Activated gamma-delta T cell treated with Interleukin-2 at 50 U/mL for 16 hours (primary cell): ENCODE data around the gene SHLD1.
A peak's percentile ranks its signal among the peaks of the same experiment; 100 is the strongest.
"Not testable (repeated sequence)": the region's sequence is repeated elsewhere in the genome, so short reads cannot be mapped to it uniquely, and the experiment has no call there.

Source experiments
- DNase-seq: peaks from one replicate; pipeline ENCODE4 v3.0.0-alpha.2; 2020

The SHLD1 gene

DNA sequence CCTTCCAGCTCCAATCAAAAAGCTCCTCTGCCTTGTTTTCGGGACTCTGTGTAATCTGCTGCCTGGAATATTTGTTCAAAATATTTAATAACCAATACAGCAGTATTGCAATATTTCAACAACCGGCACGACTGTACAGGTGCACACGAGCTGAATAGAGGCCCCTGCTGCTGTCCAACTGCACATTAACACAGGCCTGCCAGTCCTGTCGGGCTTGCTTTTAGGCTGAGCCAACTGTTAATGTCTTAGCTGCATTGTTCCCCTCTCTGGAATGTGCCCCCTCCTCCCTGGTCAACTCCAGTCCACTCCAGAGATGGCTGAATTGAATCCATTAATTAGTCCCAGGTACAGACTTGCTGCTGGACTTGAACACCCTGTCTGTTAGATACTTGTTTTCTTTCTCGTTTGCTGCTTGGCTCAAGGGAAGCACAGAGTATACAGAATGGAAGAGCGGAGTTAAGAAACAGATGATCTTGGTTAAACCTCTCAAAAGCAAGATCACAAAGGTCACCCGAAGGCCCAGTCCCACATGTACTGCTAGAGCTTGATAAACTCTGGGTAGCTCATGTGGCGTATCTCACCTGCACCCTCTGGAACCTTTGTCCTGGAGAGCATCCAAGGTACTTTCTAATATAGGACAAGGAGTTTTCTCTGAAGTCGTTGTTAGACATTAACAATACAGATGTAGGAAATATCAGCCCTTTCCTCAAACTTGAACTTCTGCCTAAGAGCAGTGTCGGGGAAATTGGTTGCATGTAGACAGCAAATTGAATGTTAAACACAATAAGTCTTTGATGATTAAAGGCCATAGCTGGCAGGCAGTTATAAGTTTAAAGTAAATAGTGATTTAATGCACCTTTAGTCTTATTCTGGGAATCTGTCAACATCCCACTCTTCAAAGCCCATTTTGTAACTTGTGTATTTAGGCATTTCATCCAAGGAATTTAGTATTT is 31.9 kb downstream of the SHLD1 start:
- no peak for DNase-seq

DNA sequence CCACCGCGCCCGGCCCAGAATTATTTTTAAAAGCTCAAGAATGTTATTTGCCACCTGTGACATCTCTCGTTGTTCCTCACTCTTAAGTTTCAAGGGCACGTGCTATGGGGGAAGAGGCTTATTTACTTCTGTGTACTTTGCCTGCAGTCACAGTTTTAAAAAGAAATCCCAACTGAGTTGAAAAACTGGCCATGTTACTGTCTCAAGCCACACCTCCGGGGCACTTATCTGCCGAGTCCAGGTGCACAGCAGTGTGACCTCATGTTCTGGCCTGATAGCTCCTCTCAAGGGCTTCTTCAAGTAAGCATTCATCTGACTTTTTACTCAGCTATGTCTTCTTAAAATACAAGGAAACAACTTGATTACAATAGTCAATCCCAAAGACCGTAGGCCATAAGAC is 34.5 kb downstream of the SHLD1 start:
- DNase-seq = no peak

DNA sequence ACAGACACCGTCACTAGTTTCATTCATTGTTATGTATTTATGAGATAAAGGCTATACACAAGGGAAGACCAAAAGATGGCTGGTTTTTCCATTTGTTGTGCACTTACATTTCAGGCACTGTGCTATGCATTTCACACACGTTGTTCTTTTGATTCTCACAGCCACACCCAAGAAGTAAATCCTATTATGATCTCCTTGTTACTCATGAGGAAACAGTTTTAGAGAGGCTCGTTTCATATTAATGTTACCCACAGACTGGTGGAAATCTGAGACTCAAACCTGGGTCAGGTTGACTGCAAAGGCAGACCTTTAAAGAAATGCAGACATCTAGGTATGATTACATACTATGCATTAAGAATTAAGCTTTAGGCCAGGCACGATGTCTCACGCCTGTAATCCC is 34.9 kb downstream of the SHLD1 start:
- no peak for DNase-seq

DNA sequence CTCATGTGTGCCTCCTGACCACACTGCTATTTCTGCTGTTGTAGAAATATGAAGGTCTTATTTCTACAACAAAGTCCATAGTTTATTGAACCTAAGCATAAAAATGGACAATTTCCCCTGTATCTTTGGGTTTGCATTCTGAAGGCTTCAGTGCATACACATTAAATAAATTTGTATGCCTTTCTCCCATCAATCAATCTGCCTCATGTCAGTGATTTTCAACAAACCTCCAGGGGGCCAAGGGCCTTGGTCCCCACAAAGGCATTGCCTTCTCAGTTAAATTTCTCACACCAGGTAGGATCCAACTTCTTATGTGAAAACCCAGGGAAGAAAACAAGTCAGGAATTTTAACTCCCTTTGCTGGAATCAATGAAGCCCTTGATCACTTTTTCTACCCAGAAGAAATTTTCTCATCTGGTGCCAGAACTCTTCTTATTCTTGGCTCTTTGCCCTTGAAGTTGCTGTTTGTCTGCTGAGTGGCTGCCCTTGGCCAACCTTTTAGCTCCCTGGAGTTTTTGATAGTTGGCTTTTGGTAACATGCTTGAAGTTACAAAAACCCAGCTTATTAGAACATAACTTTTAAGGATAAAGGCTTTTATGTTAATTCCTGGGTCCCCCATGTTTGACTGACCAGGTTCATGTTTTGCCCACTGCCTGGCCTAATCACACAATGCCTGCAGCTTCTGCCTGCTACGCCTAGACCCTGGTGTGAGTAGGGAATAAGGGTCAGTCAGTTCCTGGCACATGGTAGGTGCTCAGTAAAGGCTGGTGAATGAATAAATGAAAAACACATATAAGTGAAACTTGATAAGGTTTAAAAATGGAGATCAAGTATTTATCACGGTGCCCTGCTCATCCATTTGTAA is 37.0 kb downstream of the SHLD1 start:
- no peak for DNase-seq

DNA sequence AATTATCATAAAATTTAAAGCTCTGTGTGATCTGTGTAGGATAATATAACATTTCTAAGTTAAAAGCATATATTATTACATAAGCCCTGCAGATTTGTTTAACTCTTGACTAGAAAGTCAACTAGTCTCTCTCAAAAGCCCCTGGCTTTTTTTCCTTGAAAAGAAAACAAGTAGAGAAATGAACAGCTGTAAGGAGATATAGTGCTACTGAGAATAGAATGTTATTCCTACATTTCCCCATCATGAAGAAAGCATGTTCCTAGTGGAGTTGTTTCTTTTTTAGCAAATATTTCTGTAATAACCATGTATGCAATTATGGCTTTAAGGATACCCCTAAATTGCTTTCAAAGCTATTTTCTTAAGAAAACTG is 37.6 kb downstream of the SHLD1 start:
- no peak for DNase-seq

DNA sequence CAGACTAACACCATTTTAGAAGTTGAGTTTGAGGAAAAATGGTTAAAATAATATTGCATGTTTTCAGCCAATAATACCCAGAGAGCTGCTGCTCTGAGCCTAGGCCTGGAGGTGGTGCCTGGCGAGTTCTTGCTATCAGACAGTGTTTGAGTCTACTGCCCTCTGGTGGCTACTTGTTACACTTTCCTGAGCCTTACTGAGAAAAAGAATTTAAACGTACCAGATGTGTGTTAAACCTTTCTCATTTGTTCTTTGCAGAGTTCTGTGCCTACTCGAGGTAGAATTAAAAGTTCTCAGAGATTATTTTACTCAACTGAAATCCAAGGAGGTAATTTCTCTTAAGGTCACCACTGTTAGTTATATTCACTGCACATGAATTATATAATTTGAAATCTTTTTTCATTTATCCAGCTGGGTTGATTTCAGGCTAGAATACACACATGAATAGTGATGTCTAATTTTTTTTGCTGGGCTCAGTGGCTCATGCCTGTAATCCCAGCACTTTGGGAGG is 38.2 kb downstream of the SHLD1 start:
- DNase-seq = peak; percentile 78

DNA sequence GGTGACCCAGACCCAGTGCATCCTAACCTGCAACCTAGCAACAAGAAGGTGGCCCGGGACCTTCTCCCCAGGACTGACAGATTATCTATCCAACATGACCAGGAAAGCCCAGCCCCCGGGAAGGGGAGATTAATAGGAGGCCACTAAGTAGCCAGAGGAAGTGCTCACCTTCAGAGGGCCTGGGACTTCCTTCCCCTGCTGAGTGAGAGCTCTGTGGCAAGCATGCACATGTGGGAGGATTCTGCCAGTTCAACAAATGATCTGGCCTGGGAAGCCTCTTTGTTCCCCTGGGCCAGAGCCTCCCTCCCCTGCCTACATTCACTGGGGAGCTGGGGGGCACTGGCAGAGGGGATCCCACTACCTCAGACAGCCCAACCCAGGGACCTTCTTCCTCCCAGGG is 39.6 kb downstream of the SHLD1 start:
- DNase-seq = no peak

DNA sequence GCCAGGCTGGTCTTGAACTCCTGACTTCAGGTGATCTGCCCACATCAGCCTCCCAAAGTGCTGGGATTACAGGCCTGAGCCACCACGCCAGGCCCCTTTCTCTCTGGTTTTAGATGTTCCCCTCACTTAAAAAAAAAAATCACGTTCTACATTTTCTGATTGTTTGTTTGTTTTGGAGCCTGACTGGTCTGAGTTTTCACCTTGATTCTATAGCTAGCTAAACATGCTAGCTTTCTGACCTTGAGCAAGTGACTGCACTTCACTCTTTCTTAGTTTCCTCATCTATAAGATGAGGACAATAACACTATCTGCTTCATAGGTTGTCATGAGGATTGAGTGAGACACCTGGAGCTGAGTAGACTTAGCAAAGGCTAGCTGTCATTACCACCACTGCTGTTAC is 43.7 kb downstream of the SHLD1 start:
- DNase-seq = no peak

DNA sequence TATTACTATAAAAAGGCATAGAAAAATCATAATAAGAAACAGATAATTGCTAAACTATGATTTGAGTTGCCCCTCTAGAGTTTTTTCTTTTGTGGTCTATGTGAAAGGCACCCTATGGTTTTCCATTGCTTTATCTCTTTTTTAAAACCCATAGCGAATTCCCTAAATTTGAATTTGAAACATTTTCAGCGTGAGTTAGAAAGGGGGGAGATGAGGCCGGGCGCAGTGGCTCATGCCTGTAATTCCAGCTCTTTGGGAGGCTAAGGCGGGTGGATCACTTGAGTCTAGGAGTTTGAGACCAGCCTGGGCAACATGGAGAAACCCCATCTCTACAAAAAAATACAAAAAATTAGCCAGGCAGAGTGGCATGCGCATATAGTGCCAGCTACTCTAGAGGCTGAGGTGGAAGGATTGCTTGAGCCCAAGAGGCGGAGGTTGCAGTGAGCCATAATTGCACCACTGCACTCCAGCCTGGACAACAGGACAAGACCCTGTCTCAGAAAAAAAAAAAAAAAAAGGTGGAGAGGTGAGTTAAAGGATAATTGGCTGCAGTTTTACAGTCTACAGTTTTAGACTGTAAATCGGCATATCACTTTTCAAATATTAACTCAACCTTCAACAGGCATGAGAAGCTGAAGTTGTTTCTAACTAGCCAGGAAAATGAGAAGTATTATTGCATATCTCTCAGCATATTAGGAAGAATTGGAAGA is 46.3 kb downstream of the SHLD1 start:
- DNase-seq = no peak

DNA sequence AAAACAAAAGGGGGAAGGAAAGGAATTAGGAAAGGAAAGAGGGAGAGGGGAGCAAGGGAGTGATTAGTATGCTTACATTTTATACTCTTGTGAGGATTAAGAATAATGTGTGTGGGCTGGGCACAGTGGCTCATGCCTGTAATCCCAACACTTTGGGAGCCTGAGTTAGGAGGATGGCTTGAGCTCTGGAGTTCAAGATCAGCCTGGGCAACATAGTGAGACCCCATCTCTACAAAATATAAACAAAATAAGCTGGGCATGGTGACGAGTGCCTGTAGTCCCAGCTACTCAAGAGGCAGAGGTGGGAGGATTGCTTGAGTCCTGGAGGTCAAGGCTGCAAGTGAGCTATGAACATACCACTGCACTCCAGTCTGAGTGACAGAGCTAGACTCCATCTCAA is 47.0 kb downstream of the SHLD1 start:
- no peak for DNase-seq

DNA sequence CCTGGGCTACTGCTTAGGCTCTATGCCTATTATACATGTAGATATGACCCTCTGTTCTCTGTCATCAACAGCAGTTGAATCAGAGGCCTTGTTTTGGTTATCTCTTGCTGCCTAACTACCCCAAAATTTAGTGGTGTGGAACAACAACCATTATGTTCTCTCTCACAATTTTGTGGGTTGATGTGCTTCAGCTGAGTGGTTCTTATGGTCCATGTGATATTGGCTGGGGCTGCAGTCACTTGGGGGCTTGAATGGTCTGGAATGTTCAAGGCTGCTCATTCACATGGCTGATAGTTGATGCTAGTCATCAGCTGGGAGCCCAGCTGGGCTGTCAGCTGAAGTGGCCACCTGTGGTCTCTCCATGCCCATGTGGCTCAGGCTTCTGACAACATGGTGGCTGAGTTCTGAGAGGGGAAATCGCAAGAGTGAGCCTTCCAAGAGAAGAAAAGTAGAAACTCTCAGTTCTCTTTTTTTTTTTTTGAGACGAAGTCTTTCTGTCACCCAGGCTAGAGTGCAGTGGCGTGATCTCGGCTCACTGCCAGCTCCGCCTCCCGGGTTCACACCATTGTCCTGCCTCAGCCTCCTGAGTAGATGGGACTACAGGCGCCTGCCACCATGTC is 47.8 kb downstream of the SHLD1 start:
- no peak for DNase-seq

DNA sequence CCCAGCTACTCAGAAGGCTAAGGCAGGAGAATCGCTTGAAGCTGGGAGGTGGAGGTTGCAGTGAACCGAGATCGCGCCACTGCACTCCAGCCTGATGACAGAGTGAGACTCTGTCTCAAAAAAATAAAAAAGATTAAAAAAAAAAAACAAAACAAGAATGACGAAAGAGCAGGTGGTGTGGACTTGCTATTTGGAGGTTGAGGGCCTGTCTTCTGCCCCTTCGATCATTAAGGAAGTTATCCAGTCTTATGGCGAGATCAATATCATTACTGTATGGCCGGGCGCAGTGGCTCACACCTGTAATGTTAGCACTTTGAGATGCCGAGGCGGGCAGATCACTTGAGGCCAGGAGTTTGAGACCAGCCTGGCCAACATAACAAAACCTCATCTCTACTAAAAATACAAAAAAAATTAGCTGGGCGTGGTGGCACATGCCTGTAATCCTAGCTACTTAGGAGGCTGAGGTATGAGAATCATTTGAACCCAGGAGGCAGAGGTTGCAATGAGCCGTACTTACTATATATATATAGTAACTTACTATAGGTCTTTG is 53.6 kb downstream of the SHLD1 start:
- not testable (repeated sequence) for DNase-seq

DNA sequence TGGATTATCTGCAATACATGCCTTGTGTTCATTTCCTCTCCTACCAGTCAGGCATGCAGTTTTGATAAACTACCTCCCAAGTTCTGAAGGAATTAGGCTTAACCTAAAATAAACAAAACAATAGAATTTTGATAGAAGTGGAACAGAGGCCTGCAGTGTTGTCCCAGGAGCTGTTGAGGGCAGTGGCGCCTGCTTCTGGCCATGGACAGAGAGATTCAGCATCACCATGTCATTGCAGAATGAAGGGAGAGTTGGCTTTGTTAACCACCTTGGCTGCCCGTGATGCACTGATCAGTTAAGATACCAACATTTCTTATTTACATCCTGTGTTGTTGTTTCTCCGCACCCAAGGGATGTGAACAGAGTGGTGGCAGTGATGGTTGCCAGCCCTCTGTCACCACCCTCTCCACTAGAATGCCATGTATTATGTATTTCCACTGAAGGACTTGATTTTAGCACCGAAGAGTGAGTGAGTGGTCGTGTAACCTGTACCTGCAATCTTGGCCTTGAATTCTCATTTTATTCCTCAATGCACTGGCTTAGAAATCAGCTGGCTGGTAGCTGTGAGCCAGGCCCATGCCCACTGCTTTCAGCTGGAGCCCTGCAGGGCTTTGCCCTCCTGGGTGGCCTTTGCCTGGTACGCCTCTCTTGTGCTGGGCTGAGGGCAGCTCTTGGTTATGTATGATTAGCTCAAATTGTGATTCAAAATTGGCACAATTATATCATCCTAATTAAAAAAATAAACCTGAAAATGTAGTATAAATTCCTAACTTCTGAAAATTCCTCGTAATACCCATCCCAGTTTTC is 56.5 kb downstream of the SHLD1 start:
- no peak for DNase-seq

DNA sequence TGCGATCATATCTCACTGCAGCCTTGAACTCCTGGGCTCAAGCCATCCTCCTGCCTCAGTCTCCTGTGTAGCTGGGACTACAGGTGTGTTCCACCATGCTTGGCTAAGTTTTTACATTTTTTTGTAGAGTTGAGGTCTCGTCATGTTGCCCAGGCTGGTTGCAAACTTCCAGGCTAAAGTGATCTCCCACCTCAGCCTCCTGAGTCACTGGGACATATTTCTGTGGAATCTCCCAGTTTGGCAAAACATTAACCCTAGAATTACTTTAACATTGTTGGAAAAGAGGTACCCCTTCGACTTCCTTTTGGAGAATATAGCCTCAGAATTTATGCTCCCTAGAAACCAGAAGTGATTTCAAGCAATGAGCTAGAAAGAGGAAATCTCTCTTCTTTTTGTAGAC is 57.2 kb downstream of the SHLD1 start:
- DNase-seq = no peak

DNA sequence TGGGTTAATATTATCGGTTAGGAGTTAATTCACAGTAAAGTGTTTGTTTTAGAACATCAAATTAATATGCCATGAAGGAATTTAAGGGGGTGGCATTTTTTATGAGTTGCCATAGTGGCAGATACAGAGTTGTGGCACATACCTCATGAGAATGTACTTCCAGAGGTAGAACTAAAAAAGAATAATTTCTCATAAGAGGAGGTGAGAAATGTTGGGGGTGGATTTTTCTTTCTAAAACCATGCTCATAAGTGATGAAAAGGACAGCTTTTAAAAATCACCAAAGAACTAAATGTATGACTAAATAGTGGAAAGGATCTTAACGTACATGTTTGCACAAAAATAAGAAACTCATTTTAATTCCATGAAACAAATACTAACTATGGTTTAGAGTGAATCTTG is 58.7 kb downstream of the SHLD1 start:
- no peak for DNase-seq

DNA sequence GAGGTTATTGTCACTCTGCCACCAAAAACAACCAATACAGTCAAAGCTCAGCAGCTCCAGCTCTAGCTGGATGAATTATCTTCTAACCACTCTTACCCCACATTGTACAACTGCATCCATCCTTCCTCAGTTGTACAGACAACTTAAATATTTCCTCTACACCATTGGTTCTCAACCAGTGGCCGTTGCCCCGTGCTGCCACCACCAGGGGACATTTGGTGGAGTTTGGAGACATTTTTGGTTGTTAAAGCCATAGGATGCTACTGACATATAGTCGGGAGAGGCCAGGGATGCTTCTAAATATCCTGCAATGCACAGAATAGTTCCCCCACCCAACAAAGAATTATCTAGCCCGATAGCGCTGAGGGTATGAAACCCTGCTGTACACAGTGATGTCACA is 59.3 kb downstream of the SHLD1 start:
- no peak for DNase-seq

DNA sequence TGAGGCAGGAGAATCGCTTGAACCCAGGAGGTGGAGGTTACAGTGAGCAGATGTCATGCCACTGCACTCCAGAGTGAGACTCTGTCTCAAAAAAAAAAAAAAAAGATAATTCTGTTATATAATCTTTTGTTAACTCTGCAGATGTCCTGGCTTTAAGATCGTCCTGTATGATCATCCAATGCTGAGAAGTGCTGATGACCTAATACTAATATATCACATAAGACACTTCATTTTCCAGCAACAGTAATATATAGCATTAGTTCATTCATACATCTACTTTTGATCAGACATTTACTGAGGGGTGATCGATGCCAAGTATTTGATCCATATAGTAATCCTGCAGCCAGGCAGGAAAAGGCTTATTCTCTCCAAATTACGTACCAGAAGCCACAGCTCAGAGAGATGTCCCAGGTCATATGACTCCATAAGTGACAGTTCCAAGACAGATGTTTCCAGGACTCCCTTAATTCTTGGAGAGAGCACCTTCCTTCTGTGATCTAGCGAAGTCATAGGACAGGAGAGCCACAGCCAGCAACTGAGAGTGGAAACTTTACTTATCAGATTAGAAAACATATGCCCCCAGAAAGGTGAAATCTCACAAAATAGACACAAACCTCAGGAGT is 60.7 kb downstream of the SHLD1 start:
- DNase-seq = no peak

DNA sequence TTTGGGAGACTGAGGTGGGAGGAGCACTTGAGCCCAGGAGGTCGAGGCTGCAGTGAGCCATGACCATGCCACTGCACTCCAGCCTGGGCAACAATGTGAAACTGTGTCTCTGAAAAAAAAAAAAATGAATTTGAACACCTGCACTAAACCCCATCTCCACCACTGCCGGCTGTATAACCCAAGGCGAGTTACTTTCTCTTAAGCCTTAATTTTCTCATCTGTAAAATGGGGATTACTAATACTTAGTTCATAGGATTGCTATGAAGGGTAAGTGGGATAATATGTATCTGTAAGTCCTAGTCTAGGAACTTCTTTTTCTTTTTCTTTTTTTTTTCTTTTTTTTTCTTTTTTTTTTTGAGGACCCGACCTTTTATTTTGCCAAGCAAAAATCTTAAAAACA is 61.5 kb downstream of the SHLD1 start:
- no peak for DNase-seq

DNA sequence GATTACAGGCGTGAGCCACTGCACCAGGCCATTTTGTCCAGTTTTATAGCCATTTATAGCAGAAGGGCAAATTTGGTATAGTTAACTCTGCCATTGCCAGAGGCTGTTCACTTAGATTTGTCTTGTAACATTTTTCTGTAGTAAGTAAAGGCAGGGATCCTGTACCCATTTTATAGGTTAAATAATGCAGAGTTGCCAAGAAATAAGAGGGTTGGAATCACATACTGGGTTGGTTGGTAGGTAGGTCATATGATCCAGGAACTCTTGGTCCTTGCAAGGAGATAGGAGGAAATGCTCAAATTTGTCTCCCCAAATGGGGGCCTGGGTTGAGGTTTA is 68.1 kb downstream of the SHLD1 start:
- no peak for DNase-seq

DNA sequence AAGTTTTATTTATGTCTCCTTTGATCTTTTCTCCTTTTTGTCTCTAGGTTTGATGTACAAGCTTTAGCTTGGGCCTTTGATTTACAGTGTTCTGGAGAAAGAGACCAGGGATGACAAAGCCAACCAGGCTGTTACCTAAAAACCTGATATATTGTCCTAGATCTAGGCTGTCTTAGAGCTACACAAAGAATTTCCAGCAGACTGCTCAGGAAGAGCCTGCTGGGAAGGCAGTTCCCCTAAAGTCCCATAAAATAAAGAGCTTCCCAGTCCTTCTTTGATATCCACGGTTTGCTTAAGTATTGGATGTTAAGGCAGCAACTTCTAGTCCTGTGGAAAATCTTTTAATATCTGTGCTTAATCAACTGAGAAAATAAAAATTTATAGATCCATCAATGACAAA is 70.5 kb downstream of the SHLD1 start:
- DNase-seq = no peak

DNA sequence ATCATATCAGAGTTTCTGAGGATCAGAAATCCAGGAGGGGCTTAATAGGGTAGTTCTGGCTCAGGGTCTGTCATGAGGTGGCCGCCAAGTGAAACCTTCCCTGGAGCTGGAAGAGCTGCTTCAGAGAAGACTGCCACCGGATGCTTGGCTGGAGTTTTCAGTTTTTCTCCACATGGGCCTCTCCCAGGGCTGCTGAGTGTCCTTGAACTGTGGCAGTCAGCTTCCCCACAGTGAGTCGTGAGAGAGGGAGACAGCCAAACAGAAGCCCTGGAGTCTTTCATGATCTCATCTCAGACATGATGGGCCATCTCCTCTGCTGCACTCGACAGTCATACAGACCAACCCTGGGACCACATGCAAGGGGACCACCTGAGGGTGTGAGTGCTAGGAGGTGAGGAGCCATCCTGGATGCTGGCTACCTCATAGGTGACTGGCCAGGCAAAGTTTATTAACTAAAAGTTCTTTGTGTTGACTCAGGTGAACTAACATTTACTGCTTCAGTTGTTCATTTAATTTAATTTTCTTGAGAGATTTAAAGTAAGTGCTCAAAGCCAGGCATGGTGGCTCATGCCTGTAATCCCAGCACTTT is 71.5 kb downstream of the SHLD1 start:
- DNase-seq = no peak
